Fibroblast of lung (primary cell): ENCODE measurements around the gene GHRH. TPM values are rescaled to one million over a fixed set of nuclear protein-coding genes. Genes with fewer than 3 reads are reported as not detected.

Source experiments
- DNase-seq, 2 donors: peaks; one replicate each; pipeline versions ENCODE4 v3.0.0 to v3.0.0-alpha.2; 2010; ENCODE audit warnings: low read depth in 2 of 2
- H2AFZ ChIP-seq: 2 replicates; pipeline ENCODE4 v1.5.1; 2012; ENCODE audit warnings: low read length, control low read depth, inconsistent platforms
- H3K27ac ChIP-seq: 2 replicates; pipeline ENCODE4 v1.5.1; 2011; ENCODE audit warnings: low read length, control low read depth; ENCODE audit not compliant: insufficient read depth
- H3K27me3 ChIP-seq: 2 replicates; pipeline ENCODE4 v1.5.1; 2011; ENCODE audit warnings: mild to moderate bottlenecking, low read length; ENCODE audit not compliant: control insufficient read depth, insufficient read depth
- H3K36me3 ChIP-seq: 2 replicates; pipeline ENCODE4 v1.5.1; 2011; ENCODE audit warnings: low read length; ENCODE audit not compliant: control insufficient read depth, insufficient read depth
- H3K4me1 ChIP-seq: 2 replicates; pipeline ENCODE4 v1.5.1; 2011; ENCODE audit warnings: low read length; ENCODE audit not compliant: control insufficient read depth, insufficient read depth; ENCODE audit errors: extremely low read depth
- H3K4me2 ChIP-seq: 2 replicates; pipeline ENCODE4 v1.5.1; 2011; ENCODE audit warnings: low read length, control low read depth; ENCODE audit not compliant: insufficient read depth; ENCODE audit errors: extremely low read depth
- H3K4me3 ChIP-seq, 4 experiments: fragments of 200-600 bp in 1 of 4; sonication (generic) in 1 of 4; replicated peaks in 1 of 4; 2 replicates each; pipeline ENCODE4 v1.5.1; 2011 to 2016; ENCODE audit warnings: low read length in 4 of 4, low read depth in 3 of 4, mild to moderate bottlenecking in 3 of 4, control low read depth in 2 of 4, inconsistent platforms in 1 of 4, mixed read lengths in 1 of 4; ENCODE audit not compliant: insufficient read depth in 1 of 4; ENCODE audit errors: control extremely low read depth in 1 of 4
- H3K79me2 ChIP-seq: 2 replicates; pipeline ENCODE4 v1.5.1; 2012; ENCODE audit warnings: mild to moderate bottlenecking, low read length, inconsistent platforms; ENCODE audit not compliant: control insufficient read depth, insufficient read depth
- H3K9ac ChIP-seq: 2 replicates; pipeline ENCODE4 v1.5.1; 2011; ENCODE audit warnings: mild to moderate bottlenecking, low read length, control low read depth; ENCODE audit not compliant: insufficient read depth
- H3K9me3 ChIP-seq: 2 replicates; pipeline ENCODE4 v1.5.1; 2012; ENCODE audit warnings: low read depth, low read length; ENCODE audit not compliant: control insufficient read depth, insufficient read depth
- H4K20me1 ChIP-seq: 2 replicates; pipeline ENCODE4 v1.5.1; 2011; ENCODE audit warnings: low read length; ENCODE audit not compliant: control insufficient read depth, insufficient read depth; ENCODE audit errors: extremely low read depth
- CTCF ChIP-seq, 2 donors: IDR thresholded peaks in 1 of 2; conservative IDR thresholded peaks in 1 of 2; 1 replicate in 1 of 2; 2 replicates in 1 of 2; pipeline ENCODE4 v1.5.1; 2011 to 2012; ENCODE audit warnings: low read length in 2 of 2, control low read depth in 1 of 2, inconsistent platforms in 1 of 2, low read depth in 1 of 2, mild to moderate bottlenecking in 1 of 2
- EZH2 ChIP-seq: IDR thresholded peaks from 2 replicates; pipeline ENCODE4 v1.5.1; 2012; ENCODE audit warnings: low read length, control low read depth, mild to moderate bottlenecking; ENCODE audit errors: missing control alignments
- polyA plus RNA-seq, 2 donors: library from polyadenylated mRNA; depleted of rRNA in 1 of 2; stranded (reverse) in 1 of 2; unstranded in 1 of 2; fragments of >200 nt; gene quantifications; 2 replicates each; pipeline ENCODE4 v1.2.1, GENCODE V29; 2011 to 2012; ENCODE audit warnings: missing spikeins in 1 of 2
- total RNA-seq: library from RNA; depleted of rRNA; stranded (reverse); fragments of >200 nt; gene quantifications from 2 replicates; pipeline ENCODE4 v1.2.1, GENCODE V29; 2014

GHRH gene
- total and polyA plus RNA-seq, 2 donors (not counting 1 experiment from before 2014, with no cell fraction given) = not detected

GRCh38 chr20:37202267-37202943 is 59.2 kb downstream of the GHRH start:
- peaks cover 18% of the 10 kb centered on the region for H3K79me2 ChIP-seq
- DNase-seq = peak; percentile 95 to 98
- H3K27ac ChIP-seq = peak overlapping the region; percentile 59
- H4K20me1 ChIP-seq = no peaks in the 10 kb centered on the region
- TF ChIP-seq CTCF (conservative IDR thresholded peaks at IDR 0.05 in 1 of 2, IDR thresholded peaks at IDR 0.05 in 1 of 2; ENCODE audit: low read depth in 1 of 2, low read length in 2 of 2) = peak; percentile 81 to 87
- no peak for TF ChIP-seq EZH2
- peak overlapping the region in 2 of 4 experiments; percentile 2 to 32 for H3K4me3 ChIP-seq
- no peaks in the 10 kb centered on the region for H3K9me3 ChIP-seq
- H3K36me3 ChIP-seq = peaks cover 14% of the 10 kb centered on the region
- H3K4me1 ChIP-seq = peaks cover 7% of the 10 kb centered on the region
- no peak overlapping the region for H3K9ac ChIP-seq
- no peak overlapping the region for H2AFZ ChIP-seq
- H3K27me3 ChIP-seq = no peaks in the 10 kb centered on the region
- H3K4me2 ChIP-seq = peak overlapping the region; percentile 65

- no peak for DNase-seq
- Histone ChIP-seq H4K20me1 (no peaks in the 10 kb centered on the region), H2AFZ (no peak overlapping the region), H3K36me3 (peaks cover 14% of the 10 kb centered on the region), H3K4me2 (peak overlapping the region; percentile 65), H3K4me1 (peaks cover 7% of the 10 kb centered on the region), H3K27ac (peak overlapping the region; percentile 55), H3K9ac (peak overlapping the region; percentile 27), H3K79me2 (peaks cover 24% of the 10 kb centered on the region), H3K27me3 (no peaks in the 10 kb centered on the region), H3K9me3 (no peaks in the 10 kb centered on the region), H3K4me3 (peak overlapping the region in 2 of 4 experiments; percentile 2 to 32)
- no peak for TF ChIP-seq EZH2
- TF ChIP-seq CTCF (conservative IDR thresholded peaks at IDR 0.05 in 1 of 2, IDR thresholded peaks at IDR 0.05 in 1 of 2; ENCODE audit: low read depth in 1 of 2, low read length in 2 of 2) = no peak
These were observed 59.8 kb downstream of the GHRH start for GRCh38 chr20:37201827-37202162.

Other genes starting within 250 kb of the GHRH start
- gene RBL1, start 165.8 kb downstream of the GHRH start, total RNA-seq = 6.7 and 9.1 TPM in 2 replicates
- 6.9 and 13.2 TPM in 2 replicates for gene RBL1, start 165.8 kb downstream of the GHRH start, polyA plus RNA-seq
- 139 and 262 TPM in 2 replicates for gene RPN2, start 82.5 kb downstream of the GHRH start, total RNA-seq
- gene RPN2, start 82.5 kb downstream of the GHRH start, polyA plus RNA-seq = 414 and 456 TPM in 2 replicates
- 1.2 and 1.3 TPM in 2 replicates for gene MROH8, start 82.3 kb downstream of the GHRH start, total RNA-seq
- 1.7 and 2.9 TPM in 2 replicates for gene MROH8, start 82.3 kb downstream of the GHRH start, polyA plus RNA-seq
- 14.4 and 25.8 TPM in 2 replicates for gene MANBAL, start 27.8 kb upstream of the GHRH start, total RNA-seq
- 99.9 and 105 TPM in 2 replicates for gene MANBAL, start 27.8 kb upstream of the GHRH start, polyA plus RNA-seq
- gene SRC, start 84.3 kb upstream of the GHRH start, total RNA-seq = 12.3 and 20.3 TPM in 2 replicates
- 17.8 and 18.6 TPM in 2 replicates for gene SRC, start 84.3 kb upstream of the GHRH start, polyA plus RNA-seq